ENCODE data around the gene EIF2B4.

DNA sequence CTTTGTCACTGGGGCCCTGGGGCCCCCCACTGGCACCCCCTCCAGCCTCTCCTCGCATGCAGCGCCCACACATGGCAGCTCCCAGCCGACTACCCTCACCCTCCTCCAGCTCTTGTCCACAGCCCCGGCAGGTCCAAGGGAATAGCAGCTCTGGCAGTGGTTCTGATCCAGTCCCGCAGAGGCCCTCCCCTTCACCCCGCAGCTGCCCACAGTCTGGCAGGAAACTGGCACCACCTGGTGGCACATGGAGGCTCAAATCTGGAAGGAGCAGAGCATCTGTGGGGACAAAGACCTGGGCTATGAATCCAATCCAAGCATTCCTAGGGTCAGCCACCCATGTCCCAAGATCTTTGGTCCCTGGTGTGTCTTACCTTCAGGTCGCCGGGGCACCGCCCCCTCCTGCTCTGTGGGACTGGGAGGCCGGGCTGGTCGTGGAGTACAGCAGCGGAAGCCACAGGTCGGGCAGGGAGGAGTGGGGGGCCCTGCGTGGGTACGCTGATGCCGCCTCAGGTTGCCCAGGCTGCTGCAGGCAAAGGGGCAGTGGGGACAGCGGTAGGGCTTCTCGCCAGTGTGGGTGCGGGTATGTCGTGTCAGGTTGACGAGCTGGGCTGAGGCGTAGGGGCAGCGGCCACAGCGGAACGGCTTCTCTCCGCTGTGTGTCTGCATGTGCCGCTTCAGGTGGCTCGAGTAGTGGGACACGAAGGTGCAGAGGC is 8.1 kb upstream of the EIF2B4 start:
- TF ChIP-seq, protein P1, sequence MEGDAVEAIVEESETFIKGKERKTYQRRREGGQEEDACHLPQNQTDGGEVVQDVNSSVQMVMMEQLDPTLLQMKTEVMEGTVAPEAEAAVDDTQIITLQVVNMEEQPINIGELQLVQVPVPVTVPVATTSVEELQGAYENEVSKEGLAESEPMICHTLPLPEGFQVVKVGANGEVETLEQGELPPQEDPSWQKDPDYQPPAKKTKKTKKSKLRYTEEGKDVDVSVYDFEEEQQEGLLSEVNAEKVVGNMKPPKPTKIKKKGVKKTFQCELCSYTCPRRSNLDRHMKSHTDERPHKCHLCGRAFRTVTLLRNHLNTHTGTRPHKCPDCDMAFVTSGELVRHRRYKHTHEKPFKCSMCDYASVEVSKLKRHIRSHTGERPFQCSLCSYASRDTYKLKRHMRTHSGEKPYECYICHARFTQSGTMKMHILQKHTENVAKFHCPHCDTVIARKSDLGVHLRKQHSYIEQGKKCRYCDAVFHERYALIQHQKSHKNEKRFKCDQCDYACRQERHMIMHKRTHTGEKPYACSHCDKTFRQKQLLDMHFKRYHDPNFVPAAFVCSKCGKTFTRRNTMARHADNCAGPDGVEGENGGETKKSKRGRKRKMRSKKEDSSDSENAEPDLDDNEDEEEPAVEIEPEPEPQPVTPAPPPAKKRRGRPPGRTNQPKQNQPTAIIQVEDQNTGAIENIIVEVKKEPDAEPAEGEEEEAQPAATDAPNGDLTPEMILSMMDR (IDR thresholded peaks at IDR 0.05; ENCODE audit: insufficient read depth, low read depth, low read length), result no peak
- TF ChIP-seq EZH2 (IDR thresholded peaks at IDR 0.05; ENCODE audit: insufficient read depth, low read length), result no peak
